Activated naive CD4-positive, alpha-beta T cell treated with Interleukin-2 at 50 U/mL for 16 hours (primary cell): Measurements from ENCODE around the gene RERE.
A peak's percentile ranks its signal among the peaks of the same experiment; 100 is the strongest.

Experiments used
- DNase-seq: peaks from one replicate; pipeline ENCODE4 v3.0.0-alpha.2; 2020

RERE gene

DNA sequence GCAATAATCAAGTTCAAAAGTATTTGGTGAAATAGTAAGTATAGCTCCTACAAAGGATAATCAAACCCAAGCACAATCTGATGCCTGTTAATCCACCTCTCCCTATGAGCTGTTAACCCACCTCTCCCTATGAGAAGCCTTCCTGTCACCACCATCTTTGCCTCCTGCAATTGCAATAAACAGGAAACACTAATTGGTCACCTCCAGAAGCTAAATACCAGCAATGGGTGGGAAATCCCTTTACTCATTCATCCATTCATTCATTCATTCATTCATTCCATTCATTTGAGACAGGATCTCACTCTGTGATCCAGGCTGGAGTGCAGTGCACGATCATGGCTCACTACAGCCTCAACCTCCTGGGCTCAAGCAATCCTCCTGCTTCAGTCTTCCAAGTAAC lies 132.8 kb downstream of the RERE start:
- no peak for DNase-seq

DNA sequence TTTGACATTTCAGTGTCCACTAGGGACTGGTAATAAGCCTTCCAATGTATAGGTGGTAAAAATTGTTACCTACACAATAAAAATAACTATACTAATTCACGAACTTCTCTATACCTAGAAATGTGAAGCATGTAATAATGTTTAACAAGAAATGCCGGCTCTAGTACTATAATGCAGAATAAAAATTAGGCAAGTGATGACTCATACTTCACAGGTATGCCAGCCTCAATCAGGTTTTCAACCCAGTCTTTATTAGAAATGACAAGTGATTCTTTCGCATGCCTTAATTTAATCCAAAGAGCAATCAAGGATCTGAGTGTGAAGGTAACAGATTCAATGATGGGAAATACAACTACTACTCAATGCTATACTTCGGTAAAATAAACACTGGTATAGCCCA lies 134.9 kb downstream of the RERE start:
- DNase-seq = no peak

DNA sequence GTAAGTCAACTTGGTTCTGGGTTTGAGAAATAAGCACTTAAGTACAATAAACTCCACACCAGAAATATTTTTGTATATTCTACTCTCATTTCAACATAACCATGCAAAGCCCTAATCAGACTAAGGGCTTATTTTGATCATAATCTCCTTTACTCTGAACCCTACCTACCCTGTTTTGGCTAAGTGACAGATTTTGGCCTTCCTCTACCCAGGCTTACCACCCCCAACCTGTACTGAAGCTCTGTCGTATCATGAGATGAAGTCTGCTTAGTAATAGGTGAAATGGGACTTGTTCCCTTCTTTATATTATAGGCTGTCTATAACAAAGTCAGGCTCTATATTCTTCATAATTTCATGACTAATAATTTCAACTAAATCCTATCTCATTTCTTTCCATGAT lies 135.5 kb downstream of the RERE start:
- DNase-seq = no peak

DNA sequence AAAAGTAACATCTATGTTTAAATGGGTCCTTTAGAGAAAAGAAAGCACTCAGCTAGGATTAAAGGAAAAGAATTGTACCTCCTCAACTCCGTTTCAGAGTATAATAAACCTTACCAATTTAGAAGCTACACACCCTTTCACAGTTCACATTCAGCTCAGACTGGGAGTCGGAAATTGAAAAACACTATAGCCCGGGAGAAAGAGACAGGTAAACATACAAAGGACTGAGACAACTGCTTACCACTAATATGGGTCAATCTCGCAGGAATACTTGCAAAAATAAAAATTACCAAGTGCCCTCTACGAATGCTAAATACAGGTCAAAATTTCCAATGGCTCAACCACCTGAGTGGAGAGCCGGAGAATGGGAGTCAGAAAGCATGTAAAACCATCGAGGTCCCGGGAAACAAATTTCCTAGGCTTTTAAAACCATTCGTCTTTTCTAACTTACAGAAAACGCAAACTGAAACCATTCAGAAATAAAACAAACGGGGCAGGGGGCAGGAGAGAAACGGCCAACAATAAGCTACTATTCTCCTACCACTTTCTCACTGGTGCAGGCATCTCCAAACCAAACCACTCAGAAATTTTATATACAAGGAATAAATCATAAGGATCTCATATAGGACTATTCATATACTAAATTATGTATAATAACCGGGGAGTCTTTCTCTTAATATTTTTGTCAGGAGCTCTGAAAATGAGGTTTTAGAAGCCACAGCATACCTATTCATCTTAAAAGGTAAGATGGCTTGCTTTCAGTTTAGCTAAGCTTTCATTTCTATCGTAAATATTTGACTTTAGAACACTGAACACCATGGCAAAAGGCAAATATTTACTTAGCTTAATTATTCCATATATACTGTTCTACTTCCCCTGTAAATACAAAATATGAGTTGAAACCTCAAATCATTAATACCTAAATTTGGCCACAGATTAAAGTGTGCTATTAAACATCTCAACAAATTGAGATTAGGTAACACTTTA lies 136.5 kb downstream of the RERE start:
- no peak for DNase-seq

DNA sequence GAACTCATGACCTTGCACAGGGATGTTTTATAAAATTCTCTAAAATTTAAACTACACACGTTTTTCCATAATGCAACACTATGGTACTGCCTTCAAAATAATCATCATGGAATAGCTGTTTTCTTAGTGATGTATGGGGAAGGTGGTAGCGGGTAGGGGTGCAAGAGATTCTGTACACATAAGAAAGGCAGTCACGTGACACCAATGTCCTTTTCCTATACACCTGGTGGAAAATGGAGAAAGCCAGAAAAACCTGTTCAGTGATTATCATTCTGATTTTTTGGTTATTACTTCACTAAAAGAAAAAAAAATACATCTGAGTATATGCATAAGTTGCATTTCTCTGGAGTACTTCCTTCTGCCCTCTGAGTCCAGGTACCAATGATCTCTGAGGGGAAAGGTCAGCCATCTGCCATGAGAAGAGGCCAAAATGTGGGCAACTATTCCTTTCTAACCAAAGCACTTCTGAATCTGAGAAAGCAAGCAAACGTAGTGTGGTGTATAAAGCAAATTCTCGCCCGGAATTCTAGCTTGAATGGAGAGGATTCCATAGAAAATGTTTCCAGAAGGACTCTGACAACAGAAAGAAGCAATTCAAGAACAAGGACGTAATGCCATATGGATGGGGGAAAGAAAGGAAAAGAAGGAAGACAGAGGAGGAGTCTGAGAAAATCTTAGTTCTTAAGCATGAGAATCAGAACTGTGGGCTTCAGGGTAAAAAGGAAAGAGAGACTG lies 137.3 kb downstream of the RERE start:
- no peak for DNase-seq

DNA sequence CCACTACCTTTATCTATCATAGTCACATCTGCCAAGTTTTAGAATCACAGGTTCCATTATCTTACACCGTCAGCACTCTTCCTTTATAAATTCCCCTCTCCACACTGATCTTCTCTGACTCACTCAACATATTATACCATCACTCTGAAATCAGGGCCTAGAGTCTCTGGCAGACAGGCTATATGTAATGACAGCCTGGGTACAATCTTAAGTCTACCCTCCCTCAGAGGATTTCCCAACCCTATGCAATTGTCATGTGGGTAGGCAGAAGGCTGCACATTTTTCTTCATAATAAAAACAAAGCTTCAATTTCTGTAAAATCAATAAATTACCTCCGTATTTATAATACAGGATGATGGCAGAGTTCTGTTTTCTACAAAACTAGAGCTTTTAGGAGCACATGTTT lies 138.0 kb downstream of the RERE start:
- DNase-seq = no peak

DNA sequence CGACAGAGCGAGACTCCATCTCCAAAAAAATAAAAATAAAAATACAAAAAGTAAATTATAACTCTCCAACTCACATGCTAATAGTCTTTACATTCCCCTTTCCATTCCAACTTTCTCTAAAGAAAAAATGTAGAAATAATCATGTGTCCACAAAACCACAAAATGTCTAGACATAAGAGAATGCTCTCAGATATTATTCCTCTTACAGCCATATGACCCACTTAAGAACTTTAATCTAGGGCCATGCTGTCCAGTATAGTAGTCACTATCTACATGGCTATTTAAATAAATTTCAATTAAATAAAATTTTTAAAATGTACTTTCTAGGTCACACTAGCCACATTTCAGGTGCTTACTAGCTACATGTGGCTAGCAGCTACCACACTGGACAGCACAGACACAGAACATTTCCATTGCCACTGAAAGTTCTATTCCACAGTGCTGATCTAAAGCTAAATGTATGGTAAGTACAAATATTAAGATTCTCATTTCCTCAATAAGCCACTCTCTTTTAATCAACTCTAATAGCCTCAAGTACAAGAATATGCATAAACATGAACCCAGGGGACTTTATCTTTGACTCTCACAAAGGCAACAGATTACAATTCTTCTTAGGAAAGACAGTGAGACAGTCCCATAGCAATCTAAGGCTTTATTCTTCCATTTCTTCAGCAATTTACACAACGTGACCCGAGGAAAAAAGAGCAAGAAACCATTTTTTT lies 138.6 kb downstream of the RERE start:
- no peak for DNase-seq

DNA sequence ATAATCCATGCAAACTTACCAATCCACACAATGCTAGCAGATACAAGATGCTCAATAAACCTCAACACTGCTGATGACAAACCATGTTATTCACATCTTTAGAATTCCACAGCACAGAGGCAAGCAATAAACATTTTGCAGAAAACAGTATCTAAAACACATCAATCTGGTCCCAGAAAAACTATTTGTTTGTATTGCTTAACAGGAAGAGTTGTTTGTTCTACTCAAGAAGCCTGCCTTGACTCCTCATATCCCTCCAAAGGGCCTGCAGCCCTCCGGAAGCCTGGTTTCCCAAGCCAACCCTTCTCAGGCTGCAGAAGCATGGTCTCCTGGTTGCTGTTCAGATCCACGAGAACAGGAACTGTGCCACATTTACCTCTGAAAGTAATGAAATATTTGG lies 139.7 kb downstream of the RERE start:
- DNase-seq = no peak

DNA sequence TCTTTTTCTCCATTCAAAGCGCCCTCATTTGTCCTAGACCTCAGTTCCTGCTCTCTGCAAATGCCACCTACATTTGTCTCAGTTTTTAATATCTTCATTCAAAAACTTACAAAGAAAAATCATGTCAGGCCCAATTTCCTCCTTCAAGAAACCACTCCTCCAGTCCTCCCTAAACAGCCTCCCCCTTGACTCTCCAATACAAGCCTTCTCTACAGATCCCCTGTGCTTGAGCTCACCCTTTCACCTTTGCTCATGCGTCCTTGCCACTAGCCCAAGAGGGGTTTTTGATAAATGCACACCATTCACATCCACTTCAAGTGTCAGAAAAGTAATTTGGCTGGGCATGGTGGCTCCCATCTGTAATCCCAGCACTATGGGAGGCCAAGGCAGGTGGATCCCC lies 140.6 kb downstream of the RERE start:
- no peak for DNase-seq

DNA sequence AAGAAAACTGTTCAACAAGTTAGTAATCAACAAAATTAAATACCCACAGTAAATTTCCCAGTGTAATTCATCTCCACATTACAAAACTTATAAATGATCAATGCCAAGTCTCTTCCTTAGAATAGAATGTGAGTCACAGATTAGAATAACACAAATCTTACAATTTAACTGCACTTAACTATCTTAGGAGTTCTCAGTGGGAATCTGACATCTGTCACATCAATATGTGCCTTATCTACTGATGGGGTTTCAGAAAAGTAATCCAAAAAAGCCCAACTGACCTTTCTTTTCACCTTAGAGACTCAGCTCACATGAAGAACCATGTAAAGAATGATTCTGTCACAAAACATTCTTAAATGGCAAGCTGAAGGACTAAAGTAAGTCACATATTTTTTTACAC lies 141.4 kb downstream of the RERE start:
- no peak for DNase-seq

DNA sequence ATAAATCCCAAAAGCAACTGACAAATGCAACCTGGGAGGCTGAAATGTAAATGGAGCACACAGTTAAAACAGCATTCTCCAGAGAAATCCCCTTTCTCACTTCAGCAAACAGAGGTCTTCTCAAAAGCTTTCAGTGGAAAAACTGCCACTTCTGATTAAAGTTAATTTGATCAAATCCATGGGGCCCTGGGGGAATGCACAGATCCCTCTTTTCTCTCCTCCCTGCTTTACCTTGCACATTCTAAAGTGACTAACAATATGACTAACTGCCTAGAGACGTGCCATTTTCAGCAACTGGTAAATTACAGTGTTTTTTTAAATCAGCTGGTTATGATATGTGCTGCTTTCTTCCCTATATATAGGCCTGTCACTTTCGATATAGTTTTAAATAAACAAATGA lies 142.5 kb downstream of the RERE start:
- DNase-seq = no peak

DNA sequence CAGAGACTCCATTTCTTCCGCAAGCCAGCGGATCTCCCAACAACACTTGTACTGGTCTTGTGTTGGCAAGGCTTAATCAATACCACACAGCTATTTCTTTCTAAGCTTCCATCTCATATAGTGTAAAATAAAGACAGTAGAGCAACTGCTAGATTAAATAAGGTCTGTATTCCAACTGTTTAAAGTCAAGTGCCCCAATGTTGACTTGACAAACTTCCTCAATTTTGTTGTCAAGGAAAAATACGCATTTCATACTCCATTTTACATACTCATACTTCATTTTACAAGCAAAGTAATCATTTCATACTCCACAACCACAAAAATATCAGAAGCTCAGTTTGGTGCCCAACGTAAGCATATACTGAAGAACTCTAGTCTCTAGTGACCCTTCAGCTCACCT lies 143.0 kb downstream of the RERE start:
- DNase-seq = no peak

DNA sequence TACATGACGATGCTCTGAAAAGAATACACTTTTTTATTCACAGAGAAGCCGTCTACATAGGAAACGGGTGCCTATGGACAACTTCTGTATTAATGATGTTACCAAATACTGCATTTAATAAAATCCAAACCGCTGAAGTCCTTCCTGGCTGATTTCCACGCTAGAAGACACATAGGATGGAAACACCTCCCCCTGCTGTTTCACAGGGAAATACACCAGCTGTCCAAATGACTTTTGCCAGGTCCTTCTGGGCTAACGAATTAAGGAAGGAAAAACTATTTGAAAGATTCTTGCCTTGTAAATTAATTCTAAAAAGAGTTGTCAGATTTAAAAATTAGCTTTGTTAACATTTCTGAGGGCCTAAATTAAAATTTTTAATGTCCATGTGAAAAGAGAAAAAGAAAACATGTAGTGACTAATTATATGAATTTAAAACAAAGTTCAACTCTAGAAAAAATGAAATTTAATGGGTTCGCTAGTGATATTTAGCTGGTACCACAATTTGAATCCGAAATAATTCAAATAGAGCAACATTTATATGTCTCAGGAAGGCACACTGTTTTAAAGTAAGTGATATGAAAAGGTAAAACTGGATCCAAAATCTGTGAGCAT lies 146.0 kb downstream of the RERE start:
- DNase-seq = peak; percentile 14

DNA sequence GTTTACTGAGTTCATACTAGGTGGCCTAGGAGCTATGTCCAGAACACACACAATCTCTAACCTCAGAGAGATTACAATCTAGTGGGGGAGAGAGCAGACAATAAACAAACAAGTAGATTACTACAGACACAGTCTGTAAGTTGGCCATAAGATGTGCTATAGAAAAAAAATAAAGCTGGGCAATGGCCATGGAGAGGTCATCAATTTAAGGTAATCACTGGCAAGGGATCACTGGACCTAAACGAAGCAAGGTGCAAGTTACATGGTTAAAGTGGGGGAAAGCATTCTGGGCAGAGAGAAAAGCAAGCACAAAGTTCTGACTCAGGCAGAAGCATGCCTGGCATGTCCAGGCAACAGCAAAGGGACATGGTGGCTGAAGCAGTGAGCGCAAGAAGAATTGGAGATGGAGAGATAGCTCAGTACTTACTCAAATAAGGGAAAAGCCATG lies 147.0 kb downstream of the RERE start:
- no peak for DNase-seq

DNA sequence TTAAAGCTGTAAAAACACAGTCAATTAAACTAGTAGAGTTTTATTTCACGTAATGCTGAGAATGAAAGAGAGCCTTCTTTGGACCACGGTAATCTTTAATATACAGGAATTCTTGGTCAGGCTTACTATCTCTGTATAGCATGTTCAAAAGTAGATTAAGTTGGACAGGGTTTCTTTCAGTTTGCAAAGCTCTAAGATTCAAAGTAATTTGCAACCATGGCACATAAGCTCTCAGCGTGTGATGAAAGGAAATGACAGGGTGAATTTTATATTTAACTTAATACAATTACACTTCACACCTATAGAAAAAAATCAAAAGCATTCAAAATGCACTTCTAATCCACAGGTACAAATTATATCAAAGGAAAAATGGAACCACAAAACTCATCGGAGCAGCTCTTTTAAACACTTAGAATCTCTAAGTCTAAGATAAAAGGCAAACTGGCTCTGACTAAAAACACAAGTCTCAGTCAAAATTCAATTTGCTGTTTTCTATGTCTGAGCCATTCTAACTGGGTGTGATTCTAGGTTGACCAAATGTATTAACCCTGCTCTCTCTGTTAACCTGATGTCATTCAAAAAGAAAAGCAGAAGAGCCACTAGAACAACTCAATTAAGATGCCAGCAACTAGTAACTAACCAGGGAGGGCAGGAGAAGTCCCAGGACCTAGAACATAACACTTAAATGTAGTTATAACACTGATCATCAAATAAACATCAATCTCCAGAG lies 147.7 kb downstream of the RERE start:
- no peak for DNase-seq

DNA sequence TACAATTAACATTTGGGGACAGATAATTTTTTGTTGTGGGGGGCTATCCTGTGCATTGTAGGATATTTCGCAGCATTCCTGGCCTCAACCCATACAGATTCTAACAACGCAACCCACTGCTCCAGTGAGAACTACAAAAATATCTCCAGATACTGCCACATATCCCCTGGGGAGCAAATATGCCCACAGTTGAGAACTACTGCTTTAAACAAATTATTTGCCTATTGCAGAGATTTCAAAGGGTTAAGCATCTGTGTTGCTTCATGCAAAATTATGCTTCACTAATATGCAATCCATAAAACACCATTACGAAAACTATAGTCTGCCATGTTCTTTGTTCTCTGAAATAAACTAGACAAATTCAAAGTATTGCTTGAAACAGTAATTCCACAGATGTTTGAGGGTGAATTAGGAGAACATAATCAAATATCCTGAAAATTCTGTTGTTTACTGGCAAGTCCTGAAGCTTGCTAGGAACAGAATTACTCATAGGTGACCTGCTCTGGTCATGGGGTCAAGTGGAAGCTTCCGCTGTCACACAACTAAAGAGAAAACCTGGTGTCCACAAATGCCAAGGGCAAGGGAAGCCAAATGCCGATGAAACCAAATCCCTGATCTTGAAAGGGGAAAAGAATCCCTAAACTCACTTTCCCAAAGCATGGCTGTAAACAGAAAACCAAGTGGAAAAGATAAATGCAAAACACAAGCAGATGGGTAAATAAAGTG lies 149.4 kb downstream of the RERE start:
- DNase-seq = no peak

DNA sequence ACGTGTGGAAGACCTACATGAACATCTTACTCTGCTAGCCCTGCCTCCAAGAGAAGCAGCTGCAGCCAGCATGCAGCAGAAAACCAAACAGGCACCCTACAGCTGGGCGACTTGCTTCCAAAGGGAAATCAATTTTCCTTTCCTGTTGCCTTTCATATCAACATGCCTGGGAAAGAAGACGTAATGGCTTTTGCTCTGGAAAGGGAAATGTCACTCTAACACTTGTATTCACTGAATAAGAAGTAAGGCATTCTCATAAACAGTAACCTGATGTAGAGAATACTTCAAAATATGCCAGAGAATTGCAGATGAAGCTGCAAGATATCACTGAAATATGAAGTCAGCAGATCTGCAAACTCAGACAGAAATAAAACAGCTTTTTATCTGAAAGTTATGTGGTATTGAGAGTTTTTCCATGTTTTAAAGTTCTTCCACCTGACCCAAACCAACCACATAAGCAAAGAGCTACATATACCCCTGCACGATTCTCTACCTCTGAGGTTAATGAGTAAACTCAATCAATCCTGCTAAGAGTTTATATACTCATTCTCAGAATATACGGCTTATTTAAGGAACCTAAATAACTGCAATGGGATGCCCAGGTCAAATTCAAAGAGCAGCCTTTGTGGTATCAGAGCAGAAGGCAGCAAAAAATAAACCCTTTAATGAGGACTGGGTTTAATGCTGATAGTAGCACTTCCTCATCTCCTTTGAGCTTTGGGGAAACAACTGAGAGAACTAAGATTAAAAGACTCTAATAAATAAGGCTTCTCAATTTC lies 150.9 kb downstream of the RERE start:
- no peak for DNase-seq

DNA sequence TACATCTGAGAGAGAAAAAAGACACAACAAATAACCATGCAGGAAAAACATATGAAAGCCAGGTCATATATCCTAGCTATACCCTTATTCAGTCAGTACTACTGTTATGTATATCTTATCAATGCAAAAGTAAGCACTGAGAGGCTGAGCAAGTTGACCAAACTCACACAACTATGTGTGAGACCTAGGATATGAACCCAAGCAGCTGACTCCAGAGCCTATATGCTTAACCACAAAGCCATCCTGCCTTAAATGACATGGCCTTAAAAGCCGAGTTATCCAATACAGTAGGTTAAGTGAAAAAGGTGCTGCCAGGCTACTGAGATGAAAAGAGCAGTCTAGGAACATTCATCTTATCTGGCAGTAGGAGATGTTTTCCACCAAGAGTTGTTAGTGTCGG lies 151.6 kb downstream of the RERE start:
- DNase-seq = no peak

DNA sequence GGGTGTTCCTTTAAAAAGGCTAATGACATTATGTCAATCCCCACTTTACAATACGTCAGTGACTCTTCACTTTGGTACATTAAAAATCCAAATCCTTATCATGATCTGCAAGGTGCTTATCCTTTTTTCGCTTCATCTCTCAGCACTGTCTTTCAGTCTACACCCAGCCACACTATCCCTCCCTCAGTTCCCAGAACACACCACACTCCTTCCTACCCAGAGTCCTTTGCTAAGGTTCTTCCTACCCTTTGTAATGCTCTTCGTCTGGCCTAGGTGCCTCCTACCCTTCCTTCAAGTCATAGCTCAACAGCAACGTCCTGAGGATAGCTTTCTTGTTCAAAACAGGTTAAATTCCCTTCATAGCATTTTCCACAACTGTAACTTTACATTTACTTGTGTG lies 152.6 kb downstream of the RERE start:
- DNase-seq = no peak

DNA sequence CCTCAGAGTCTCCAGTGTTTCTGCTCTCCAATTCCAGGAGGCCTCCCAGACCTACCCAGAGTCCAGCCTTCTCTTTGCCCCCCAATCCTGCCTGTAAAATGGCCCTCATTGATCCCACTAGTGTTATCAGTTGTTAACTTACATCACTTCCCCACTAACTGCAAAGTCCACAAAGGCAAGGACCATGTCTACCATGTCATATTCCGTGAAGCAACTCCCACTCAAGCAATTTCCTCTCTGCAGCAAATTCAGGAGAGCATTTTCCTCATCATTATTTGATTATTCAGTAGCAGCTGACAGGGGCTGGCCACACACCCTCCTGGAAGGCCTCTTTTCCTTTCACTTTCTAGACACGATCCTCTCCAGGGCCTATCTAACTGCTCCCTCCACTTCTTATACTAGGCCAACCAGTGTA lies 153.5 kb downstream of the RERE start:
- no peak for DNase-seq
